ENCODE results near the gene GINS1. TPM values are rescaled to one million over a fixed set of nuclear protein-coding genes. Genes with fewer than 3 reads are reported as not detected.

Gene GINS1
- total and polyA plus RNA-seq, 2 of the 13 experiments (the other 11 are each of a cell fraction or from before 2014, with no cell fraction given): 14.6 to 59.9 TPM

- TF ChIP-seq BCL3 (CRISPR knock-in tag; IDR thresholded peaks at IDR 0.05) (peak; percentile 95), RERE (CRISPR knock-in tag; IDR thresholded peaks at IDR 0.05; ENCODE audit: low read depth) (peak; percentile 84), MEIS2 (CRISPR knock-in tag; IDR thresholded peaks at IDR 0.05) (peak; percentile 93), KMT2B (CRISPR knock-in tag; IDR thresholded peaks at IDR 0.05) (peak; percentile 99), ZNF224 (CRISPR knock-in tag; IDR thresholded peaks at IDR 0.05) (peak; percentile 99), FLYWCH1 (CRISPR knock-in tag; IDR thresholded peaks at IDR 0.05) (peak; percentile 93), TRIM22 (IDR thresholded peaks at IDR 0.05) (no peak), REXO4 (CRISPR knock-in tag; IDR thresholded peaks at IDR 0.05; ENCODE audit: borderline replicate concordance) (peak; percentile 91; the same call in 1 of the 2 replicates), ZNF652 (CRISPR knock-in tag; IDR thresholded peaks at IDR 0.05; ENCODE audit: borderline replicate concordance, low read depth) (no peak), BHLHE40 (IDR thresholded peaks at IDR 0.05; ENCODE audit: low read length) (no peak; the same call in 1 of the 2 replicates), ZSCAN21 (CRISPR knock-in tag; IDR thresholded peaks at IDR 0.05; ENCODE audit: borderline replicate concordance) (peak; percentile 97), CEBPZ (IDR thresholded peaks at IDR 0.05; ENCODE audit: low read length) (no peak), GLMP (CRISPR knock-in tag; IDR thresholded peaks at IDR 0.05; ENCODE audit: borderline replicate concordance) (no peak), TEAD2 (CRISPR knock-in tag; IDR thresholded peaks at IDR 0.05) (peak; percentile 93), RCOR2 (CRISPR knock-in tag; IDR thresholded peaks at IDR 0.05) (peak; percentile 85), ZNF660 (CRISPR knock-in tag; IDR thresholded peaks at IDR 0.05; ENCODE audit: borderline replicate concordance, low read depth) (no peak)
Measured at GRCh38 chr20:25407311-25408169, at the start of gene GINS1 (continued).

All from HepG2 (cell line).